ENCODE measurements around the gene SLC25A15.
"Not testable (repeated sequence)": the region's sequence is repeated elsewhere in the genome, so short reads cannot be mapped to it uniquely, and the experiment has no call there.

SLC25A15 gene

DNA sequence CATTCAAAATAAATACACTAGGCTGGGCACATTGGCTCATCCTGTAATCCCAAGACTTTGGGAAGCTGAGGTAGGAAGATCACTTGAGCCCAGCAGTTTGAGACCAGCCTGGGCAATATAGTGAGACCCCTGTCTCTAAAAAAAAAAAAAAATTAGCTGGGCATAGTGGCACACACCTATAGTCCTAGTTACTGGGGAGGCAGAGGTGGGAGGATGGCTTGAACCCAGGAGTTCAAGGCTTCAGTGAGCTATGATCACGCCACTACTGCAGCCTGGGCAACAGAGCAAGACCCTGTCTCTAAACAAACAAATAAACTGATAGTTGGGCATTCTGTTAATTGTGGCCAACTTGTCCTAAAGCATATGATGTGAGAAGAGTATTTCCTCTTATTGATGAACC, 6.4 kb upstream of the SLC25A15 start:
- not testable (repeated sequence) for DNase-seq

- DNase-seq, result no peak
Observed at GRCh38 chr13:40784540-40784939, 4.9 kb upstream of the SLC25A15 start.

GRCh38 chr13:40786568-40786996, 2.8 kb upstream of the SLC25A15 start:
- DNase-seq, result no peak

- DNase-seq, result no peak
Observed at GRCh38 chr13:40787062-40787461, 2.3 kb upstream of the SLC25A15 start.

GRCh38 chr13:40788540-40789274, 704 bp upstream of the SLC25A15 start:
- not testable (repeated sequence) for DNase-seq

GRCh38 chr13:40790154-40790616, 774 bp downstream of the SLC25A15 start:
- DNase-seq, result no peak

- no peak for DNase-seq
Observed at GRCh38 chr13:40792284-40793051, 3.1 kb downstream of the SLC25A15 start.

GRCh38 chr13:40793339-40793738, 3.9 kb downstream of the SLC25A15 start:
- no peak for DNase-seq

GRCh38 chr13:40794414-40795368, 5.3 kb downstream of the SLC25A15 start:
- DNase-seq, result no peak

- no peak for DNase-seq
Observed at GRCh38 chr13:40796649-40797048, 7.2 kb downstream of the SLC25A15 start.

- DNase-seq, result no peak
Observed at GRCh38 chr13:40798380-40798779, 9.0 kb downstream of the SLC25A15 start.

GRCh38 chr13:40799508-40799907, 10.1 kb downstream of the SLC25A15 start:
- DNase-seq, result no peak

GRCh38 chr13:40800559-40800958, 11.1 kb downstream of the SLC25A15 start:
- no peak for DNase-seq

DNA sequence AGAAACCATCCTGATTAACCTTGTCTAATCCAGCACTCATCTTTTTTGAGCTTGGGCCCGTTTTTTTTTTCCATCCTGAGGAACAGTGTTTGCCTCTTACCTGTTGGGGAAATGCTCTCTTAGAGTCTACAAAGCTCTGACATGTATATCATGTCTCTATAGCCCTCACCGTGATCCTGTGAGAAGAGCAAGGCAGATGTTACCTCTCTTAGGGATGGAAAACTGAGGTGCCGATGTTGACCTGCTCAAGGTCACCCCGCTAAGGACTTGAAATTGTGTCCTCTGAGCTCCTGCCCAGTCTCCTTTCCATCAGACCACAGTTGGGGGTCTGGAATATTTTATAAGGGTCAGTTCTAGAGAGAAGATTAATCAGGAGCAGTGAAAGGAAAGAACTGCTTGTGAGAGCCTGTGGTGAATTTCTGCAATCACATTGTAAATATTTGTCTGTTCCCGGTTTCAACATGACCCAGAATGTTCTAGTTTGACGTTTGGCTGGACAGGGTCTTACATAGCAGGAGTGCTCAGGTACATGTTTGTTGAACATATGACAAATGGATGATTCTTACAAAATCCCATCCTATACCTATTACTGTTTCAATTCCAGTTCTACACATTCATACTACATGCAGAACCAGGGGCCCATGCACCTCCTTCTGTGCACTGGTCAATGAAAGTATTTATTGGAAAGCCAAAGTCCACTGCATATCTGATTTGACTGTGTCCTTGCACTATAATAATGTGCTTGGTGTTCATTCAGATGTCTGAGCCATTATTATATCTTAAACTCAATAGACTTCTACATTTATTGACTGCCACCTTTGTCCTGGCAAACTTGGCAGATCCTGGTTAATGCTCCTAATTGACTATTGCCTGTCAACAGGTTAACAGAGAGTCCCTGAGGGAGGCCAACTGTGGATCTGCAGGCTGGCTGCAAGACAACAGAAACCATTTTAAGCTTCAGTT, 12.1 kb downstream of the SLC25A15 start:
- DNase-seq, result no peak

DNA sequence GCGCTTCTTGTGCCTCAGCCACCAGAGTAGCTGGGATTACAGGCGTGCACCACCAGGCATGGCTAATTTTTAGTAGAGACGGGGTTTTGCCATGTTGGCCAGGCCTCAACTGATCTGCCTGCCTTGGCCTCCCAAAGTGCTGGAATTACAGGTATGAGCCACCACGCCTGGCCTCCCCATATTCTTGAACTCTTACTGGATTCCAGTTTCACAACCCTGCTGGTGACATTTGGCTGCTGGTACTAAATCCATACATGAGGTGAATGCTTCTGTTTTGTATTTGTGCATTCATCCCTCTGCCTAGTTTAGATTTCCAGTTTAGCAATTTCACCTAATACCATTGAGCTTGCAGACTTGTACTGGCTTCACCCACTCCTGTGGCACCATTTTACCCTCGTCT, 13.9 kb downstream of the SLC25A15 start:
- no peak for DNase-seq

GRCh38 chr13:40806241-40806640, 16.8 kb downstream of the SLC25A15 start:
- no peak for DNase-seq

GRCh38 chr13:40809471-40809870, 20.1 kb downstream of the SLC25A15 start:
- no peak for DNase-seq

- no peak for DNase-seq
Observed at GRCh38 chr13:40812102-40812501, 22.7 kb downstream of the SLC25A15 start.

GRCh38 chr13:40812724-40813445, 23.5 kb downstream of the SLC25A15 start:
- DNase-seq, result no peak

DNA sequence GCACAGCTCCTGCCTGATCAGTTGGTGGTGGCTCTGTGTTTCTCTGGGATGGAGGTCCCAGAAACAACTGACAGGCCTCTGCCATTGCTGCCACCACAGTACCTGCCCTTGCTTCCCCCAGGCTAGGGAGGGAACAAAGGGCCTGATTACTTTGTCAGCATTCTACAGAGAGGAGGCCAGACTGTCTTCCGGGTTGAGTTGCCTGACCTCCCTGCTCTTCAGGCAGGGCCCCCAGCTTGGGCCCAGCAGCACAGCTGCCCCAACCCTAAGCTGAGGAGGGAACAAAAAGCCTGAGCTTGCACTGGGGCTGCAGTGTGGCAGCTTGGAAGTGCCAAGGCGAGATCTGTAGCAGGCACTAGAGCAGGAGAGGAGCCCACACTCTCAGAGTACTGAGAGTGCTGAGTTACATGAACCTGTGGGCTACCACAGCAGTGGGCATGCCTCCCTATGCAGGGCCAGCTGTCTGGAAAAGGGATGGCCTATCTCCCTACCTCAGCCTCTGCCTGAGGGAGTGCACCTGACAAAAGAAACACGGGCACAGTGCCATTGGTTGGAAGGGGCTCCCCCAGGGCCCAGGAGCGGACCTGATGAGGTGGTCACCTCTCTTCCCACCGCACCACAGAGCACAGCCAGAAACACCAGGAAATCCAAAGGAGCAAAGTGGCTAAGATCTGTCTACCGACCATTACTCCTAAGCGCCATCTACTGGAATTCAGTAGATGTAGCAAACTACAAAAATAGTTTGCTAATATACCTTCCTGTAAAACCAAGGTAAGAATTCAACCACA, 24.4 kb downstream of the SLC25A15 start:
- no peak for DNase-seq
